Measurements from ENCODE around the gene PPP1R9A.

PPP1R9A gene

DNA sequence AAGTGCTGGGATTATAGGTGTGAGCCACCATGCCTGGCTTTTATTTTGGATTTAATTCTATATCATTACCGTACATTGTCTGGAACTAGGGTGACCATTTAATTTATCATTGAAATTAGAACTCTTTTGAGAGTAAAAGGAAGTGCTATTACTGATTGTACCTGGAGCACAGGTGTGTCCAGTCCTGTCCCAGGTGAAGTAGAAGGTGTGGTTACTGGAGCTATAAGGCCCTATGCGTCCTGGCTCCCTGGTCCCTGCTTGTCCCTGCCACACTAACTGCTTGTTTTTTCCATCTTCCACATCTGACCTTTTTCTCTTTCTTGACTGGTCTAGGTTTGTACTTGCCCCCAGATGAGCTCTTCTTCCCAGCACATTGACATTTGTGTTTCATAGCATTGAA lies 147.0 kb downstream of the PPP1R9A start:
- no peak overlapping the region for H3K4me3 ChIP-seq (ENCODE audit: low read length)
- TF ChIP-seq ZNF274 (IDR thresholded peaks at IDR 0.05; ENCODE audit: low read depth, low read length), result no peak

DNA sequence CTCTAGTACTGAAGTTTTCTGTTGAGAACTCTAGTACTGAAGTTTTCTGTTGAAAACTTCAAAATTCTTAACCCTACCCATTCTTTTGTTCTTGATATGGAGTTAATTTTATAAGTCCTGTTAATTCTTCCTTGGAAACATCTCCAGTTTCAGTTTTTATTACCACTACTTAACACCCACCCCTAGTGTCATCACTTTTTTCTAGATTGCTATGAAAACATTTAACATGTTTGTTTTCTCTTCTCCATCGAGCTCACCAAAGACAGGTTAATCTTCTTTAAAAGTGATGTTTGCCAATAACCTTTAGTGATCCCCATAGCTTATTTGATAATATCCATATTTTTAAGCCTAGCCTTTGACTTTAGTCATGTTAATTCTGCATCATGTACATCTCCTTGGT lies 147.9 kb downstream of the PPP1R9A start:
- no peak overlapping the region for H3K4me3 ChIP-seq (ENCODE audit: low read length)
- no peak for TF ChIP-seq ZNF274 (IDR thresholded peaks at IDR 0.05; ENCODE audit: low read depth, low read length)

DNA sequence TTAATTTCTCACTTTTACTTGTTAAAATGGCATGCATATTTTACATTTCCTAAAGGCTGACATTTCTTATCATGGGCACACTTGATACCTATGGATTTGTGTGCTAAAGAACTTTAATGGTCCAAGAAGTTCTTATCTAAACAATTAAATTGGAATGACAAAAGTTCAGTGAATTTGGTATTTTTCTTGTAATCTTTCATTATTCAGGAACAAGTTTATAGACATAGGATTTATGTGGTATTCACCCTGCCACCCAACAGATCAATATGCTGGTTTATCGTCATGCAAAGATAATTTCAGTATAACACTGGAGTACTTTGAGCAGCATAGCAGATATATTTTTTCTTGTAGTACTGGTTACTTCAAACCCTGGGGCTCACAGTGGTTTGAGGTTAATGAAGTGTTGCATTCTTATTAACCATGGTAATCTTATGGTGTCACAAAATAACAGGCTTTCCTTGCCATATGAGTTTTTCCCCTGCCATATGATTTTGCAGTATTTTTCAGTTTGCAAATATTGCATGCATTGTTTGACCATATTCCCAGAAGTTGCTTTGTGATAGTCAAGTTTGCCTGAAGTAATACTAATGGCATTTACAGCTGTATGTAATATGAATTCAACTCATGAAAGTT lies 148.8 kb downstream of the PPP1R9A start:
- H3K4me3 ChIP-seq (ENCODE audit: low read length), result no peak overlapping the region
- no peak for TF ChIP-seq ZNF274 (IDR thresholded peaks at IDR 0.05; ENCODE audit: low read depth, low read length)

DNA sequence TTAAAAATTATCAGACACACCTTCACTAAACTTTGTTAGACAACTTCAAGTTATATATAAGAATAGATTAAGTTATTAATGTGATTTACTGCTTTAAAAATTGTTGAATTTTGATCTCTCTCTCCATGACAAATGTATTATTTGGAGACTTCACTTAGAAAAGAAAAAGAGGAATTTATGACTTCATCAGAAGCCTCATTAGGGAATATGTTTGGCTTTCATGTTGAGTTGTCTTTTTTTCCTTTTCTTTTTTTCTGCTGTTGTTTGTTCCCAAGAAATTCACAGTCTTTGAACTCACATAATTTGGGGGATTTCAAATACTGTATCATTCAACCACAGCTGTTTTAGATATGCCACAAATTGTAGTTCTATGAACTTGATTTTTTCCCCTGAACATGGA lies 149.5 kb downstream of the PPP1R9A start:
- TF ChIP-seq ZNF274 (IDR thresholded peaks at IDR 0.05; ENCODE audit: low read depth, low read length), result no peak

DNA sequence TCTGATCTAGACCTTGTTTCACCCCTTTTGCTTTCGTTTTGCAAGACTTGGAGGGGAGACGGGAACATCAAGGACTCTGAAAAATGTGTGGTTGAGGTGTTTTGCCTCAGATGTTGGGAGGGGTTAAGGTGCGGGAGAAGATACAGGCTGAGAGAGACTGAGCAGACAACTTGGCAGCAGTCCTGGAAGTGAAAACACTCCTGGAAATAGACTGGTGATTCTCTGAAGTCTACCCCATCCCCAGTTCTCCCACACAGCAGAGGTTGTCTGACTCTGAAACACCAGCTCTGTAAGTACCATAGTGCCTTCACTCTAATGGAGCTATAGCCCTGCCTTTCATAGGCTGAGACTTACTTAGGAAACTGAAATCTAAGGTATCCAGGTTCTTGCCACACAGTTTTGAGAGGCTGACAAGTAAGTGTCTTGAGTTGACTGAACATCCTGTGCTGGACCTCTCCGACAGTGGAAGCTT lies 152.5 kb downstream of the PPP1R9A start:
- no peak for TF ChIP-seq ZNF274 (IDR thresholded peaks at IDR 0.05; ENCODE audit: low read depth, low read length)
- H3K4me3 ChIP-seq (ENCODE audit: low read length), result no peak overlapping the region

More for the DNA sequence above, 149.5 kb downstream of the PPP1R9A start:
- H3K4me3 ChIP-seq (ENCODE audit: low read length), result no peak overlapping the region

DNA sequence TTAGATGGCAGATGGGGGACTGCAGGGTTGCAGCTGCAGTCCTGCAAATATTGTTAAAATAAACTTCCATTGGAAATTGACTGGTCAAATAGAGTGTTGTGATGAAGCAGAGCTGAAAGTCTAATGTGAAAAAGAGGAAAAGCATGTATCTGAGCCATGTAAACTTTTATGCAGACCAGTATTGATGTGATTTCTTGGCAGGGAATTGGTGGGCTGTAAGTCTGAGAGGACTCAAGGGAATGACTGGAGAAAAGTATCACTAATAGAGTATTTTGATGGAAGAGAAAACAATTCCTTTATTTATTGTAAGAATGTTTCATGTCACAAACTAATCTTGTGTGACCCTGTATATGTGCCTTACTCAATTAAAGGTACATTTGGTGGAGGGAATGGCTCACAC lies 155.5 kb downstream of the PPP1R9A start:
- H3K4me3 ChIP-seq (ENCODE audit: low read length), result no peak overlapping the region
- TF ChIP-seq ZNF274 (IDR thresholded peaks at IDR 0.05; ENCODE audit: low read depth, low read length), result no peak

DNA sequence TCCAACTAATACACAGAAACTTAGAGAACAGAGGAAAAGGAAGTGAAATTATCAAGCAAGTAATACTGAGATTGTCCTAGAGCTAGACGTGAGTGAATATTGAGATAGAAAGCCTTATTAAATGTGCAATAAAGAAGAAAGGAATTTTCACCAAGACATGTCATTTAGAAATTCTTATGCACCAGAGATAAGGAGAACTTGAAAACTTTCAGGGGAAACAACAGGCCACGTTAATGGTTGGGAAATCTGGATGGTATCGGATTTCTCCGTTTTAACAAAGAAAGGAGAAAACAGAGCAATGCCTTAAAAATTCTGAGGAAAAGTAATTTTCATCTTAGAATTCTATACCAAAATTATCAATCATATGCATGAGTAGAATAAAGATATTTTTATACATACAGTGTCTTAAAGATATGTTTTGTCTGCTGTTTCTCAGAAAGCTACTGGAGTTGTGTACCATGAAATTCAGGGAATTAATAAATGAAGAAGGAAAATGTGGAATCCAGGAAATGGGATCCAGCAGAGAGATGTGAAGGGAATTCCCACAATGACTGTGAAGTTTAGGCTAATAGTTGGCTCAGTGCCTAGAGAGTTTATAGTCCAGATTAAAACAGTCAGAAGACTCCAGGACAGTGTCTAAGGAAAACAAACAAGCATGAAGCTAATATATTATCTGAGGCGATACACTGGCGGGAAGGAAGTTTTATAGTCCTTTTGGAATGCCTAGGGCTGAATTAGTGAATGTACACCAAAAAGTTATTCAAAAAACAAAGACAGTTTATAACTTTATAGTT lies 159.5 kb downstream of the PPP1R9A start:
- H3K4me3 ChIP-seq (ENCODE audit: low read length), result no peak overlapping the region
- no peak for TF ChIP-seq ZNF274 (IDR thresholded peaks at IDR 0.05; ENCODE audit: low read depth, low read length)

DNA sequence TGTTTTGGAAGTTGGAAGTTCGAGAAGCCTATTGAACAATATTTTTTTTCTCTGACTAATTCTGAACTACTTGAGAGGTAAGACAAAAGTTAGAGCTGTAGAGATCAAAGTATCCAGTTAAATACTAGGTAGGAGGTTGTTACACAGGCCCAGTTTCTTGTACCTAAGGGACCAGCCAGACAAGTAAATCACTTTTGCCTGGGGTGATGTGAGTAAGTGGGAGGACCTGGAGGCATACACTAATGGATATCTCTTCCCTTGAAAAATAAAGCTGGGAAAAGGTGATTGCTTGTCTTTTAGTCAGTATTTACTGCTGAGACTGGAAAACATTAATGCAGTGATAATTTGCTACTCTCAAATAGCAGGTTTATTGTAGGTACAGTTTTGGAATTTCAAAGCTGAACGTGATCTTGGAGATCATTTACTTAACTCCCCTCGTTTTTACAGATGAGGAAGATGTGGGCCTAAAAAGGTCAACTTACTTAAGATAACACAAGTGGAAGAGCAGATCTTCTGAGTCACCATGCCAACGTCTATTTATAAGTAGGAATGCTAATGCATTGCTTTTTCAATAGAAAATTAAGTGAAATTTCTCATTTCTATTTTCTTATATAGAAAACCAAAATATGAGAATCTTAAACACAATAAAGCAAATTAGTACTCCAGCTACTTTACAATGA lies 181.3 kb downstream of the PPP1R9A start:
- no peak for TF ChIP-seq ZNF274 (IDR thresholded peaks at IDR 0.05; ENCODE audit: low read depth, low read length)
- no peak overlapping the region for H3K4me3 ChIP-seq (ENCODE audit: low read length)

DNA sequence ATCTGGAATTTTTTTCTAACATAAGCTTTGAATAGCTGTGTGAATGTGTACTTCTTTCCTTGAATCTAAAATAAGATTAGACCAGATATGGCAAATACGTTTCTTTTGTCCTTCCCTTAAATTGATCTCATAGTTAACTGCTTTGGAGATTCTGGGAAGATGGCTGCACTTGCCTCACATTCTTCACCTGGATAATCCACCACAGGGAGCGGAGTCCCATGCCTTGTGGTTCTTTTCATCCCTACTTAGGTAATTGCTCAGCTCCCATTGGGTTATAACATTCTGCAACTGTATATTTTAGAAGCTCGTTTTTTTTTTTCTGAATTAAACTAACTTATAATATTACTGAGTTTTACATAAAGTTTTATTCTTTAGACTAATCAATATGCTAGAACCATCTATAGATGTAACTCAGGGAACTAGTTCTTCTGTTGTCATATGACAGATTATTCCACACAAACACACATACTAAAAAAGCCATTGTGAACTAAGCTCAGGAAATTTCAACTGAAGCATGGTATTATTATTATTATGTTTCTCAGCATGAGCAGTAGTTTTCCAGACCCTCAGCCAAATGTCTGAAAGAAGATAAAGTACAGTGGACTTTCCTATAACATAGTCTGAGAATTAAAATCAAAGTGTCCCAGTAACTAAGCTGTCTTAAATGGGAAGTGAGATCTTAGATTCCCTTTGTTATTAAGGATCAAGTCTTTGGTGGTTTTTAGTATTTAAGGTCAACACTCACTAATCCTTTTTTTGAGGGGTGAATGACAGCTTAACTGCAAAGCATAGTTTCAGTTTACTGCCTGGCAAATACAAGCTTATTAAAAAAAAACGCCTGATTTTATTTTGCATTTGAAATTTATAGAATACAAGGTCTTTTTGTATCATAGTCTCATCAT lies 182.3 kb downstream of the PPP1R9A start:
- H3K4me3 ChIP-seq (ENCODE audit: low read length), result no peak overlapping the region
- no peak for TF ChIP-seq ZNF274 (IDR thresholded peaks at IDR 0.05; ENCODE audit: low read depth, low read length)

DNA sequence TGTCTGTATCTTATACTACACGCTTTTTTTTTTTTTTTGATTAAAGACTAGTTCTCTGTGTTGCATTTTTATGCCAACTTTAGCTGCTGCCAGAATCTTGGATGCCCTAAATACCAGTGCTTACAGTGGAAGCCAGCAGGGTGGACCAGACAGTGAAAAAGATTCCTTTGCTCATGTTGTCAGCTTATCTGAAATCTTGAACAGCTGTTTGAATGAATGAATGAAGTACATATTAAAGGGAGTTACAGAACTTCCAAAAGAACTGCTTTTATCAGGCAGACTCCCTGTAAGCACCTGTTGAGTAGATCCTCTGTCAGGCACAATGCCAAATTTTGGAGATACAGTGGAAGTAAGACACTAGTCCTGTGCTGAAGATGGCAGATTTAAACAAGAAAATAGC lies 184.9 kb downstream of the PPP1R9A start:
- TF ChIP-seq ZNF274 (IDR thresholded peaks at IDR 0.05; ENCODE audit: low read depth, low read length), result no peak
- H3K4me3 ChIP-seq (ENCODE audit: low read length), result no peak overlapping the region

DNA sequence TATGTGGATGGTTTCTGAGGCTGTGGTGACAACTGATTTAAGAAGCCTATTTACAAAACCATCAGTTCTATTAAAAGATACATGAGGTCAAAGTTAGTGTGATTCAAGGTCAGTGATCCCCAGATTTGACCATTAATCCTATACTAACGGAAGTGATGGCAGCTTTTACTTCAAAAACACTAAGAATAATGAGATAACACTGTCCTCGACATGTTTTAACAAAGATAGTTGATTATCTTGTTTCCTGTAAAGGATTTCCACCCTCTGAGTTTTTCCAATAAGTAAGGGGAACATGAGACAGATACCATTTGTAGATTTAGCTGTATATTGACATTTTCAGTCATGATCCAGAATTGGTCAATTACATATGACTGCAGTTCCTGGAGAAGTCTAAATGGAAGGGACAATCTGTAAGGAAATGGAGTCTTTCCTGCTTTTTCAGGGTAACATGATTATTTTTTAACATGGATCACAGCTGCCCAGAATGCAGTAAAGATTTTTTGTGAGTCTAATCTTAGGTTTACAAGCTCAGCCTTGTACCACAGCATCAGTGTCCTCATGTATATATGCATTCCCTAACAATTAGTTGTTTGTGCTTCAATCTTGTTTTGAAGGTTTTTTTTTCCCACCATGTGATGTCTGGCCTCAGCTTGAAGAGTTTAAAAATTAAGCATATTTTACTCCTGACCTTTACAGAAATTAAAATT lies 188.0 kb downstream of the PPP1R9A start:
- TF ChIP-seq ZNF274 (IDR thresholded peaks at IDR 0.05; ENCODE audit: low read depth, low read length), result no peak
- H3K4me3 ChIP-seq (ENCODE audit: low read length), result no peak overlapping the region

DNA sequence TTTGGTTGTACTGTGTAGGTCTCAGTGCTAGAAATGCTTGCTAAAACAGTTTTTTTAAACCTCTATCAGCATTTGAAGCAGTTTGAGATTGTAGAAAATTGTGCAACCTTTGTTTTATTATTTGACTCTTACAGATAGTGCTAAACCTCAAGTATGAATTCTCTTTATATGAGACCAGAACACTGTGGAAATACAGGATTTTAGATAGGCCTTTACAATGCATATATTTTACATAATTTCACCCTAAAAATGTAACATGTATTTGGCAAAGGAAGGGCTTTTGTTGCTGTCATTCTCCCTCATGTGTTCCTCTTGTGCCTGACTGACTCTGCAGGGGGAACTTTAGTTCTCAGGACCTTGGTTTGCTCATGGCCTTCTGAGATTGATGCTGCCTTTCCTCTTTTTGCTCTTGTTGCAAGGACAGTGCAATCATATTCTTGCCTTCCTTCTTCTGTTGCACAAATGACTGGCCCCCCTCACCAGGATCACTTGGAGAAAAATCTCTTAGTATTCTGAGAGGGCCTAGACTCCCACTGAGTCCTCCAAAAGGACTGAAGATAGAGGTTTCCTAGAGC lies 188.7 kb downstream of the PPP1R9A start:
- no peak for TF ChIP-seq ZNF274 (IDR thresholded peaks at IDR 0.05; ENCODE audit: low read depth, low read length)
- H3K4me3 ChIP-seq (ENCODE audit: low read length), result no peak overlapping the region

DNA sequence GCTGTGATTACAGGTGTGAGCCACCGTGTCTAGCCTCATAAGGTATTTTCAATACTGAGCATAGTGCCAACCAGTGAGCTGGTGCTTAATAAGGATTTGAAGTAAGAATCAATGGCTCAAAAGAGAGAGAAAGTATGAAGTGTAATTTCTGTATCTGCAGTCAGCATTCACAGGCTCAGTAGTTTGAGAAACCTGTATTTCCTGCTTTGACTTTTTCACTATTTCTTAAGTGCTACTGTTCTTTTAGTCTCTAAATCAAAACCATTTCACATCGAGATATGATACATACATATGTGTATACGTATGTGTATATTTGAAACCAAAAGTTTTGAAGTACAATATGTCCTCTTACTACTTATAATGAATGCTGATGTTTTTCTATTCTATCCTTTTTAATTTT lies 189.9 kb downstream of the PPP1R9A start:
- no peak for TF ChIP-seq ZNF274 (IDR thresholded peaks at IDR 0.05; ENCODE audit: low read depth, low read length)
- no peak overlapping the region for H3K4me3 ChIP-seq (ENCODE audit: low read length)

All from GM08714 (cell line).